Uterus (tissue), 4 donors: ENCODE data around the gene KNL1. TPM values are rescaled to one million over a fixed set of nuclear protein-coding genes. Genes with fewer than 3 reads are reported as not detected.

Experiments used
- DNase-seq, 2 donors: peaks; one replicate each; pipeline ENCODE4 v3.0.0-alpha.2; 2019 to 2020
- H3K27ac ChIP-seq, 2 donors: fragments of 200-600 bp; sonication (generic); 1 replicate in 1 of 2; 2 replicates in 1 of 2; pipeline ENCODE4 v1.5.1; 2016 to 2018
- H3K27me3 ChIP-seq, 2 donors: fragments of 200-600 bp; sonication (generic); one replicate each; pipeline ENCODE4 v1.5.1; 2018 to 2019; ENCODE audit warnings: control low read depth in 1 of 2
- H3K36me3 ChIP-seq, 2 donors: fragments of 200-600 bp; sonication (generic); one replicate each; pipeline ENCODE4 v1.5.1; 2019; ENCODE audit warnings: control low read depth in 1 of 2
- H3K4me1 ChIP-seq, 2 donors: fragments of 200-600 bp; sonication (generic); one replicate each; pipeline ENCODE4 v1.5.1; 2018 to 2019; ENCODE audit warnings: control low read depth in 1 of 2
- H3K4me3 ChIP-seq, 2 donors: fragments of 200-600 bp; sonication (generic); 1 replicate in 1 of 2; 2 replicates in 1 of 2; pipeline ENCODE4 v1.5.1; 2018 to 2019; ENCODE audit warnings: mild to moderate bottlenecking in 1 of 2
- H3K9me3 ChIP-seq, 2 donors: fragments of 200-600 bp; sonication (generic); one replicate each; pipeline ENCODE4 v1.5.1; 2019; ENCODE audit warnings: control low read depth in 1 of 2
- POLR2A ChIP-seq, 2 donors: fragments of 450-650 bp; IDR thresholded peaks; one replicate each; pipeline ENCODE4 v1.6.1; 2016; ENCODE audit warnings: antibody characterized with exemption in 2 of 2, mild to moderate bottlenecking in 1 of 2, moderate library complexity in 1 of 2
- intact Hi-C: fragments of 100-400 bp; cut with DNase I; formaldehyde crosslinking; loops from one replicate; pipeline ENCODE4 v1.15.1; 2023; ENCODE audit warnings: low total_unique reads
- total RNA-seq, 4 donors: library from RNA; depleted of rRNA in 3 of 4; stranded (reverse); fragments of >200 nt in 3 of 4; gene quantifications; one replicate each; pipeline versions ENCODE4 v1.1.0 to v1.2.4, GENCODE V29; 2014 to 2023
- TF ChIP-seq, protein P1 (sequence below), 4 experiments: fragments of 200-600 bp in 2 of 4; fragments of 450-650 bp in 2 of 4; sonication (generic) in 2 of 4; IDR thresholded peaks; one replicate each; pipeline ENCODE4 v1.5.1; 2016 to 2019; ENCODE audit warnings: antibody characterized with exemption in 4 of 4, mild to moderate bottlenecking in 2 of 4, moderate library complexity in 1 of 4
- donor health status: DM: yes; HTN: yes; CAD: no.

Gene KNL1
- total RNA-seq, 4 donors from 2014 or later = 0.26 to 33.5 (median 0.55) TPM; not detected in 1

GRCh38 chr15:40694688-40695468 lies 100.8 kb downstream of the KNL1 start, which contains the start of gene RAD51:
Gene RAD51, plus strand, starts transcription at chr15:40695174. Its CDS starts 3,585 bp downstream, at chr15:40698759.
- Histone ChIP-seq H3K27me3 (no peaks in the 10 kb centered on the region), H3K9me3 (no peaks in the 10 kb centered on the region), H3K36me3 (no peaks in the 10 kb centered on the region), H3K4me1 (peaks cover 0 to 6% of the 10 kb centered on the region in 2 donors), H3K27ac (peak within 1 kb of the TSS; percentile 98 to 100), H3K4me3 (peak within 1 kb of the TSS; percentile 74 to 99)
- intact Hi-C loops = no loop called here
- TF ChIP-seq, protein P1, sequence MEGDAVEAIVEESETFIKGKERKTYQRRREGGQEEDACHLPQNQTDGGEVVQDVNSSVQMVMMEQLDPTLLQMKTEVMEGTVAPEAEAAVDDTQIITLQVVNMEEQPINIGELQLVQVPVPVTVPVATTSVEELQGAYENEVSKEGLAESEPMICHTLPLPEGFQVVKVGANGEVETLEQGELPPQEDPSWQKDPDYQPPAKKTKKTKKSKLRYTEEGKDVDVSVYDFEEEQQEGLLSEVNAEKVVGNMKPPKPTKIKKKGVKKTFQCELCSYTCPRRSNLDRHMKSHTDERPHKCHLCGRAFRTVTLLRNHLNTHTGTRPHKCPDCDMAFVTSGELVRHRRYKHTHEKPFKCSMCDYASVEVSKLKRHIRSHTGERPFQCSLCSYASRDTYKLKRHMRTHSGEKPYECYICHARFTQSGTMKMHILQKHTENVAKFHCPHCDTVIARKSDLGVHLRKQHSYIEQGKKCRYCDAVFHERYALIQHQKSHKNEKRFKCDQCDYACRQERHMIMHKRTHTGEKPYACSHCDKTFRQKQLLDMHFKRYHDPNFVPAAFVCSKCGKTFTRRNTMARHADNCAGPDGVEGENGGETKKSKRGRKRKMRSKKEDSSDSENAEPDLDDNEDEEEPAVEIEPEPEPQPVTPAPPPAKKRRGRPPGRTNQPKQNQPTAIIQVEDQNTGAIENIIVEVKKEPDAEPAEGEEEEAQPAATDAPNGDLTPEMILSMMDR (IDR thresholded peaks at IDR 0.05) = no peak
- TF ChIP-seq POLR2A (IDR thresholded peaks at IDR 0.05) = peak in 1 of 2 donors; percentile 58
- peak; percentile 89 to 93 for DNase-seq

- no peaks in the 10 kb centered on the region for H3K9me3 ChIP-seq
- no peak for DNase-seq
- H3K4me3 ChIP-seq = peak overlapping the region; percentile 74 to 99
- H3K27ac ChIP-seq = peak overlapping the region in 1 of 2 donors; percentile 98
- intact Hi-C loops = no loop called here
- peaks cover 0 to 6% of the 10 kb centered on the region in 2 donors for H3K4me1 ChIP-seq
- no peak for TF ChIP-seq POLR2A (IDR thresholded peaks at IDR 0.05)
- TF ChIP-seq, protein P1 (IDR thresholded peaks at IDR 0.05) = no peak
- H3K27me3 ChIP-seq = no peaks in the 10 kb centered on the region
- no peaks in the 10 kb centered on the region for H3K36me3 ChIP-seq
Observed at GRCh38 chr15:40695469-40695890, 101.4 kb downstream of the KNL1 start.

DNA sequence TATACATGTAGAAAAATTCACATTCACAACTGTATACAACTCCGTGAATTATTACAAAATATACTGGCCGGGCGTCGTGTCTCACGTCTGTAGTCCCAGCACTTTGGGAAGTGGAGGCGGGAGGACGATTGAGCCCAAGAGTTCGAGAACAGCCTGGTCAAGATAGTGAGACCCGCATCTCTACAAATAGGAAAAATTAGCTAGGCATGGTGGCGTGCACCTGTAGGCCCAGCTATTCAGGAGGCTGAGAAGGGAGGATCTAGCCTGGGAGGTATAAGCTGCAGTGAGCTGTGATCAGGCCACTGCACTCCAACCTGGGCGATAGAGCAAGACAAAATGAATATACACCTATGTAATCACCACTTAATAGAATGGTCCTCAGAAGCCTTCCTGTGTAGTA lies 102.2 kb downstream of the KNL1 start:
- DNase-seq = no peak
- no peak overlapping the region for H3K27ac ChIP-seq
- H3K27me3 ChIP-seq = no peaks in the 10 kb centered on the region
- TF ChIP-seq POLR2A (IDR thresholded peaks at IDR 0.05) = no peak
- TF ChIP-seq, protein P1 (IDR thresholded peaks at IDR 0.05) = no peak
- no peak overlapping the region for H3K4me3 ChIP-seq
- no peaks in the 10 kb centered on the region for H3K9me3 ChIP-seq
- intact Hi-C loops = no loop called here
- H3K4me1 ChIP-seq = peaks cover 0 to 6% of the 10 kb centered on the region in 2 donors
- H3K36me3 ChIP-seq = no peaks in the 10 kb centered on the region

GRCh38 chr15:40697916-40698315 lies 103.9 kb downstream of the KNL1 start:
- Histone ChIP-seq H3K4me1 (peaks cover 0 to 6% of the 10 kb centered on the region in 2 donors), H3K4me3 (no peak overlapping the region), H3K27ac (no peak overlapping the region), H3K9me3 (no peaks in the 10 kb centered on the region), H3K36me3 (no peaks in the 10 kb centered on the region), H3K27me3 (no peaks in the 10 kb centered on the region)
- DNase-seq = no peak
- TF ChIP-seq POLR2A (IDR thresholded peaks at IDR 0.05) = no peak
- TF ChIP-seq, protein P1 (IDR thresholded peaks at IDR 0.05) = no peak
- intact Hi-C loops = no loop called here

DNA sequence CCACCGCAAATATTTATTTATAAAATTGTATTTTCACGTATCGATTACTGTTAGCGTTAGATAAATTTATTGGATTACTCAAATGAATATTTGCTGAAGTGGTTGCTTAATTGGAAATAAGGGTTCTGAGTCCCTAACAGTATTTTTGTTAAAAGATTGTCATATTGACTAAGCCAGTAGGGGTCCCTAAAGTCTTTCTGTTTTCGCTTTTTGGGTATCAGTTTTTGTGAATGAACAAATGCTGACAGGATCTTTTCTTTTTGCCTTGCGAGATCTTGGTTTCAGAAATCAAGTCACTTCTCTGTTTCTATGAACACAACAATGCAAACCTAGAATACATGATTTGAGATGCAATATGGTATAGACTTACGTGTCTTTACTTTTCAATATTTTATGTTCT lies 108.0 kb downstream of the KNL1 start:
- no peaks in the 10 kb centered on the region for H3K27me3 ChIP-seq
- H3K4me1 ChIP-seq = no peaks in the 10 kb centered on the region
- no peak for TF ChIP-seq POLR2A (IDR thresholded peaks at IDR 0.05)
- TF ChIP-seq, protein P1 (IDR thresholded peaks at IDR 0.05) = no peak
- H3K9me3 ChIP-seq = no peaks in the 10 kb centered on the region
- no peak overlapping the region for H3K27ac ChIP-seq
- no peaks in the 10 kb centered on the region for H3K36me3 ChIP-seq
- intact Hi-C loops = no loop called here
- no peak overlapping the region for H3K4me3 ChIP-seq
- DNase-seq = no peak
